GM12864 (cell line): ENCODE measurements around the gene DNPEP.

Experiments
- DNase-seq: peaks from one replicate; pipeline ENCODE4 v3.0.0-alpha.2; 2011; ENCODE audit warnings: low read depth
- H3K4me3 ChIP-seq: 2 replicates; pipeline ENCODE4 v1.5.1; 2011; ENCODE audit warnings: mild to moderate bottlenecking, low read depth, low read length, control low read depth
- TF ChIP-seq, protein P1 (sequence below): IDR thresholded peaks from 2 replicates; pipeline ENCODE4 v1.5.1; 2011; ENCODE audit warnings: low read depth, mild to moderate bottlenecking, moderate library complexity, low read length, control low read depth, inconsistent platforms; ENCODE audit errors: missing control alignments

DNPEP gene

DNA sequence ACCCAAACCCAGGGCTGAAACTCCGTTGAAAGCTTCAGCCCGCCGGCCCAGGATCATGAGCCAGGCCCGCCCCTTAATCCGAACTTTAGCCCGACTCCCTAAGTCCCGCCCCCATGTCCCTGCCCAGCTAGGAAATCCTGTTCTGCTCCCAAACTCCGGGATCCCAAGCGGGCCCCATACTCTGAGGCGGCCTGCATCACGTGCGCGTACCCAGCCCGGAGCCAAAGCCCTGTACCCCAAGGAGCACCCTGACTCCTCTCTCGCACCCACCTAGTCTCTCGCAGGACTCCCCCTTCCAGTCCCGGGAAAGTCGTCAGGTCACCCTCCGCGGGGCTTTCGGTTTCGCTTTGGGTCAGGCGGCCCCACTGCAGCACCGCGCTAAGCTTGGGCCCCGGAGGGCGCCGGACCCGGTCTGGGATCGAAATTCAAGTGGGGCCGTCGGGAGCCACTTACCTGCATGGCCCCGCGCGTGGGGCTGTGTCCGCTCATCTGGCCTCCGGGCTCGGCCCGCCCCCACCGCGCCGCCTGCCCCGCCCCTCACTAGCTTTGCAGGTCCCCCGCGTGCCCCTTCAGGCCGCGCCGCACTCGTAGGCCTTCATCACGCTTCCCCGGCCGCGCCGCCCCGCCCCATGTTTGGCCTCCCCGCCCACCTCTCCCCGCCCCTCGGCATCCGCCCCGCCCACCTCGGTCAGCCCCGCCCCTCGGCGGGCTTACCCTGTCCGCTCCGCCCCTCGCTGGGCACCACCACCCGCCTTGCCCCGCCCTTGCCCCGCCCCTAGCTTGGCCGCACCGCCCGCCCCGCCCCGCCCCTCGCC lies at the start of gene DNPEP:
Gene DNPEP, minus strand, starts transcription at position 607 of the 815 bp plus-strand sequence. Its CDS starts 118 bp downstream, at position 489.
- peak within 1 kb of the TSS; percentile 78 for H3K4me3 ChIP-seq
- peak; percentile 44 for DNase-seq
- TF ChIP-seq, protein P1, sequence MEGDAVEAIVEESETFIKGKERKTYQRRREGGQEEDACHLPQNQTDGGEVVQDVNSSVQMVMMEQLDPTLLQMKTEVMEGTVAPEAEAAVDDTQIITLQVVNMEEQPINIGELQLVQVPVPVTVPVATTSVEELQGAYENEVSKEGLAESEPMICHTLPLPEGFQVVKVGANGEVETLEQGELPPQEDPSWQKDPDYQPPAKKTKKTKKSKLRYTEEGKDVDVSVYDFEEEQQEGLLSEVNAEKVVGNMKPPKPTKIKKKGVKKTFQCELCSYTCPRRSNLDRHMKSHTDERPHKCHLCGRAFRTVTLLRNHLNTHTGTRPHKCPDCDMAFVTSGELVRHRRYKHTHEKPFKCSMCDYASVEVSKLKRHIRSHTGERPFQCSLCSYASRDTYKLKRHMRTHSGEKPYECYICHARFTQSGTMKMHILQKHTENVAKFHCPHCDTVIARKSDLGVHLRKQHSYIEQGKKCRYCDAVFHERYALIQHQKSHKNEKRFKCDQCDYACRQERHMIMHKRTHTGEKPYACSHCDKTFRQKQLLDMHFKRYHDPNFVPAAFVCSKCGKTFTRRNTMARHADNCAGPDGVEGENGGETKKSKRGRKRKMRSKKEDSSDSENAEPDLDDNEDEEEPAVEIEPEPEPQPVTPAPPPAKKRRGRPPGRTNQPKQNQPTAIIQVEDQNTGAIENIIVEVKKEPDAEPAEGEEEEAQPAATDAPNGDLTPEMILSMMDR: no peak

DNA sequence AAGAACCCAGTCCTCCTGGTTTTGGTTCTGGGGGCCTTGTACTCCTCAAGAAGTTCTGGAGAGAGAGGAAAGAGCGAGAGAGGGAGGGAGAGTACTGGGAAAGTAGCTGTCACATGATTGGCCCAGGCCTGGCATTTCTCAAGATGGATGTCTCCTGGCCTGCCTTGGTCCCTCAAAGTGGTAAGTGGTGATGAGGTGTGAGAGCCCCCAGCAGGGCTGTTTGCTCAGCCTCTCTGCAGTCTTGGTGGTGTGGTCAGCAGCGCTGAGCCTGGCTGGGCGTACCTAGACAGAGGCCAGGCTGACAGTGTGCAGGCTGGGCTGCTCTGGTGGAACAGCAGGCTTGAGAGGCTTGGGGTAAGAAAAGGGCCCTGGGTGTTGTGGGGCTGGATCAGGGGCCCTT lies 49.4 kb upstream of the DNPEP start:
- DNase-seq: no peak
- no peak overlapping the region for H3K4me3 ChIP-seq
- TF ChIP-seq, protein P1: no peak

GRCh38 chr2:219436491-219436890 lies 48.8 kb upstream of the DNPEP start:
- DNase-seq: no peak
- H3K4me3 ChIP-seq: no peak overlapping the region
- TF ChIP-seq, protein P1: no peak

GRCh38 chr2:219435701-219436100 lies 48.0 kb upstream of the DNPEP start:
- no peak overlapping the region for H3K4me3 ChIP-seq
- DNase-seq: no peak
- TF ChIP-seq, protein P1: no peak

- DNase-seq: no peak
- TF ChIP-seq, protein P1: no peak
- no peak within 1 kb of the TSS for H3K4me3 ChIP-seq
These were observed 47.2 kb upstream of the DNPEP start, which contains the start of gene SPEG for GRCh38 chr2:219434718-219435525. SPEG (plus strand) TSS chr2:219434843; CDS start chr2:219434978, 135 bp downstream.

GRCh38 chr2:219434468-219434717 lies 46.7 kb upstream of the DNPEP start:
- TF ChIP-seq, protein P1: no peak
- DNase-seq: no peak
- no peak overlapping the region for H3K4me3 ChIP-seq
